ENCODE results near the gene DOCK11. TPM values are rescaled to one million over a fixed set of nuclear protein-coding genes. Genes with fewer than 3 reads are reported as not detected.

Gene DOCK11
- total and polyA plus RNA-seq, 2 donors (not counting 3 experiments of a cell fraction or from before 2014, with no cell fraction given), result 0.37 to 0.86 TPM

GRCh38 chrX:118493653-118494297 lies 1.8 kb upstream of the DOCK11 start:
- peak; percentile 24 for FAIRE-seq
- dilution Hi-C loops (cut with MboI; ENCODE audit: extremely low pct_ligation_motif_present, low sequenced_read_pairs), result no loop called here
- ChIA-PET CTCF (no interaction called here), POLR2A (no interaction called here)
- Histone ChIP-seq H3K27me3 (ENCODE audit: control insufficient read depth in 2 of 2, insufficient read depth in 2 of 2, low read length in 2 of 2) (peaks cover 13 to 20% of the 10 kb centered on the region in 2 experiments), H3K36me3 (ENCODE audit: control insufficient read depth in 2 of 2, extremely low read depth in 1 of 2, insufficient read depth in 2 of 2, low read length in 2 of 2) (no peaks in the 10 kb centered on the region), H3K4me3 (replicated peaks in 1 of 3; ENCODE audit: insufficient read depth in 1 of 3, low read depth in 1 of 3, low read length in 3 of 3) (no peak overlapping the region), H3K4me1 (ENCODE audit: control insufficient read depth, extremely low read depth, insufficient read depth, low read length) (peaks cover 3% of the 10 kb centered on the region), H3K27ac (ENCODE audit: insufficient read depth, low read depth, low read length) (no peak overlapping the region), H3K9me3 (replicated peaks; ENCODE audit: control insufficient read depth, insufficient read depth, low read length) (no peaks in the 10 kb centered on the region), H3K9me1 (replicated peaks; ENCODE audit: control insufficient read depth, extremely low read depth, insufficient read depth, low read length) (no peaks in the 10 kb centered on the region), H3K4me2 (ENCODE audit: insufficient read depth, low read length) (no peak overlapping the region), H2AFZ (ENCODE audit: low read depth, low read length) (no peak overlapping the region), H3K79me2 (ENCODE audit: control insufficient read depth, insufficient read depth, low read length) (no peaks in the 10 kb centered on the region), H4K20me1 (replicated peaks; ENCODE audit: control insufficient read depth, extremely low read depth, insufficient read depth, low read length) (no peaks in the 10 kb centered on the region), H3K9ac (replicated peaks; ENCODE audit: extremely low read depth, insufficient read depth, low read length) (no peak overlapping the region)
- no peak for TF ChIP-seq POLR2A (IDR thresholded peaks at IDR 0.05; ENCODE audit: low read depth, low read length)
- TF ChIP-seq, protein P1, sequence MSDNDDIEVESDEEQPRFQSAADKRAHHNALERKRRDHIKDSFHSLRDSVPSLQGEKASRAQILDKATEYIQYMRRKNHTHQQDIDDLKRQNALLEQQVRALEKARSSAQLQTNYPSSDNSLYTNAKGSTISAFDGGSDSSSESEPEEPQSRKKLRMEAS (IDR thresholded peaks at IDR 0.05; ENCODE audit: insufficient read depth, insufficient read length), result no peak
- no peak for TF ChIP-seq MYC (IDR thresholded peaks at IDR 0.05; ENCODE audit: low read depth, low read length)
- TF ChIP-seq GATA2 (IDR thresholded peaks at IDR 0.05; ENCODE audit: insufficient read depth, insufficient read length, low read depth, low read length), result no peak
- TF ChIP-seq, protein P2, sequence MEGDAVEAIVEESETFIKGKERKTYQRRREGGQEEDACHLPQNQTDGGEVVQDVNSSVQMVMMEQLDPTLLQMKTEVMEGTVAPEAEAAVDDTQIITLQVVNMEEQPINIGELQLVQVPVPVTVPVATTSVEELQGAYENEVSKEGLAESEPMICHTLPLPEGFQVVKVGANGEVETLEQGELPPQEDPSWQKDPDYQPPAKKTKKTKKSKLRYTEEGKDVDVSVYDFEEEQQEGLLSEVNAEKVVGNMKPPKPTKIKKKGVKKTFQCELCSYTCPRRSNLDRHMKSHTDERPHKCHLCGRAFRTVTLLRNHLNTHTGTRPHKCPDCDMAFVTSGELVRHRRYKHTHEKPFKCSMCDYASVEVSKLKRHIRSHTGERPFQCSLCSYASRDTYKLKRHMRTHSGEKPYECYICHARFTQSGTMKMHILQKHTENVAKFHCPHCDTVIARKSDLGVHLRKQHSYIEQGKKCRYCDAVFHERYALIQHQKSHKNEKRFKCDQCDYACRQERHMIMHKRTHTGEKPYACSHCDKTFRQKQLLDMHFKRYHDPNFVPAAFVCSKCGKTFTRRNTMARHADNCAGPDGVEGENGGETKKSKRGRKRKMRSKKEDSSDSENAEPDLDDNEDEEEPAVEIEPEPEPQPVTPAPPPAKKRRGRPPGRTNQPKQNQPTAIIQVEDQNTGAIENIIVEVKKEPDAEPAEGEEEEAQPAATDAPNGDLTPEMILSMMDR (IDR thresholded peaks at IDR 0.05; ENCODE audit: extremely low read depth in 1 of 2, insufficient read depth in 1 of 2, low read depth in 1 of 2, low read length in 2 of 2), result no peak
- no peak for TF ChIP-seq JUN (IDR thresholded peaks at IDR 0.05; ENCODE audit: borderline replicate concordance, insufficient read depth, insufficient read length, low read depth)
- TF ChIP-seq POLR2AphosphoS5 (IDR thresholded peaks at IDR 0.05; ENCODE audit: insufficient read depth, low read depth, low read length), result no peak
- no peak for TF ChIP-seq EZH2 (IDR thresholded peaks at IDR 0.05; ENCODE audit: borderline replicate concordance, low read depth, low read length, severe bottlenecking)
- no peak for TF ChIP-seq FOS (IDR thresholded peaks at IDR 0.05; ENCODE audit: borderline replicate concordance, insufficient read depth, low read length)
- intact Hi-C loops (cut with micrococcal nuclease), result loop anchor here (10.0 kb wide), 1 partner anchor 111 kb away; no protein-coding TSS in a partner anchor
- BruUV-seq (replicated peaks), result no TSS peak
- DNase-seq (ENCODE audit: low read depth, low spot score), result no peak
